ENCODE measurements around the gene SAP25.

SAP25 gene

GRCh38 chr7:100573691-100574361 lies at the start of gene SAP25:
Gene SAP25, minus strand, starts transcription at chr7:100573900. Its CDS starts 158 bp downstream, at chr7:100573742.
- Histone ChIP-seq H3K9me3 (ENCODE audit: control insufficient read depth in 2 of 2, low read length in 2 of 2) (no peaks in the 10 kb centered on the region), H3K27me3 (ENCODE audit: control insufficient read depth in 2 of 2, insufficient read depth in 2 of 2, low read length in 2 of 2) (no peaks in the 10 kb centered on the region), H3K9ac (ENCODE audit: low read depth in 1 of 2, low read length in 2 of 2) (no peak within 1 kb of the TSS), H3K36me3 (ENCODE audit: control insufficient read depth in 2 of 2, insufficient read depth in 2 of 2, low read length in 2 of 2) (peaks cover 31 to 34% of the 10 kb centered on the region in 2 donors), H3K27ac (ENCODE audit: low read depth in 2 of 2, low read length in 2 of 2) (no peak within 1 kb of the TSS), H3K4me1 (ENCODE audit: control insufficient read depth in 2 of 2, insufficient read depth in 2 of 2, low read length in 2 of 2) (peaks cover 14 to 18% of the 10 kb centered on the region in 2 donors), H3K4me3 (ENCODE audit: low read length in 2 of 2) (no peak within 1 kb of the TSS)

GRCh38 chr7:100621554-100621953 lies 47.9 kb upstream of the SAP25 start:
- Histone ChIP-seq H3K27me3 (ENCODE audit: control insufficient read depth in 2 of 2, insufficient read depth in 2 of 2, low read length in 2 of 2) (peaks cover 0 to 3% of the 10 kb centered on the region in 2 donors), H3K36me3 (ENCODE audit: control insufficient read depth in 2 of 2, insufficient read depth in 2 of 2, low read length in 2 of 2) (no peaks in the 10 kb centered on the region), H3K4me3 (ENCODE audit: low read length in 2 of 2) (no peak overlapping the region), H3K9ac (ENCODE audit: low read depth in 1 of 2, low read length in 2 of 2) (no peak overlapping the region), H3K4me1 (ENCODE audit: control insufficient read depth in 2 of 2, insufficient read depth in 2 of 2, low read length in 2 of 2) (no peaks in the 10 kb centered on the region), H3K27ac (ENCODE audit: low read depth in 2 of 2, low read length in 2 of 2) (no peak overlapping the region), H3K9me3 (ENCODE audit: control insufficient read depth in 2 of 2, low read length in 2 of 2) (no peaks in the 10 kb centered on the region)

GRCh38 chr7:100620804-100621203 lies 47.1 kb upstream of the SAP25 start:
- Histone ChIP-seq H3K27ac (ENCODE audit: low read depth in 2 of 2, low read length in 2 of 2) (no peak overlapping the region), H3K27me3 (ENCODE audit: control insufficient read depth in 2 of 2, insufficient read depth in 2 of 2, low read length in 2 of 2) (peaks cover 0 to under 1% of the 10 kb centered on the region in 2 donors), H3K36me3 (ENCODE audit: control insufficient read depth in 2 of 2, insufficient read depth in 2 of 2, low read length in 2 of 2) (no peaks in the 10 kb centered on the region), H3K4me1 (ENCODE audit: control insufficient read depth in 2 of 2, insufficient read depth in 2 of 2, low read length in 2 of 2) (no peaks in the 10 kb centered on the region), H3K4me3 (ENCODE audit: low read length in 2 of 2) (no peak overlapping the region), H3K9ac (ENCODE audit: low read depth in 1 of 2, low read length in 2 of 2) (no peak overlapping the region), H3K9me3 (ENCODE audit: control insufficient read depth in 2 of 2, low read length in 2 of 2) (no peaks in the 10 kb centered on the region)

- H3K27me3 ChIP-seq (ENCODE audit: control insufficient read depth in 2 of 2, insufficient read depth in 2 of 2, low read length in 2 of 2) = no peaks in the 10 kb centered on the region
- no peak overlapping the region for H3K9ac ChIP-seq (ENCODE audit: low read depth in 1 of 2, low read length in 2 of 2)
- H3K4me1 ChIP-seq (ENCODE audit: control insufficient read depth in 2 of 2, insufficient read depth in 2 of 2, low read length in 2 of 2) = no peaks in the 10 kb centered on the region
- no peak overlapping the region for H3K4me3 ChIP-seq (ENCODE audit: low read length in 2 of 2)
- H3K27ac ChIP-seq (ENCODE audit: low read depth in 2 of 2, low read length in 2 of 2) = no peak overlapping the region
- no peaks in the 10 kb centered on the region for H3K9me3 ChIP-seq (ENCODE audit: control insufficient read depth in 2 of 2, low read length in 2 of 2)
- no peaks in the 10 kb centered on the region for H3K36me3 ChIP-seq (ENCODE audit: control insufficient read depth in 2 of 2, insufficient read depth in 2 of 2, low read length in 2 of 2)
Measured at GRCh38 chr7:100620239-100620638, 46.5 kb upstream of the SAP25 start.

- H3K4me1 ChIP-seq (ENCODE audit: control insufficient read depth in 2 of 2, insufficient read depth in 2 of 2, low read length in 2 of 2) = peaks cover 8 to 9% of the 10 kb centered on the region in 2 donors
- H3K27ac ChIP-seq (ENCODE audit: low read depth in 2 of 2, low read length in 2 of 2) = no peak overlapping the region
- no peak overlapping the region for H3K9ac ChIP-seq (ENCODE audit: low read depth in 1 of 2, low read length in 2 of 2)
- no peaks in the 10 kb centered on the region for H3K36me3 ChIP-seq (ENCODE audit: control insufficient read depth in 2 of 2, insufficient read depth in 2 of 2, low read length in 2 of 2)
- no peaks in the 10 kb centered on the region for H3K9me3 ChIP-seq (ENCODE audit: control insufficient read depth in 2 of 2, low read length in 2 of 2)
- no peaks in the 10 kb centered on the region for H3K27me3 ChIP-seq (ENCODE audit: control insufficient read depth in 2 of 2, insufficient read depth in 2 of 2, low read length in 2 of 2)
- no peak overlapping the region for H3K4me3 ChIP-seq (ENCODE audit: low read length in 2 of 2)
Measured at GRCh38 chr7:100614308-100614861, 40.7 kb upstream of the SAP25 start.

GRCh38 chr7:100613412-100614175 lies 39.9 kb upstream of the SAP25 start:
- Histone ChIP-seq H3K27ac (ENCODE audit: low read depth in 2 of 2, low read length in 2 of 2) (no peak overlapping the region), H3K36me3 (ENCODE audit: control insufficient read depth in 2 of 2, insufficient read depth in 2 of 2, low read length in 2 of 2) (no peaks in the 10 kb centered on the region), H3K9ac (ENCODE audit: low read depth in 1 of 2, low read length in 2 of 2) (peak overlapping the region in 1 of 2 donors; percentile 17), H3K4me3 (ENCODE audit: low read length in 2 of 2) (peak overlapping the region; percentile 90 to 91), H3K27me3 (ENCODE audit: control insufficient read depth in 2 of 2, insufficient read depth in 2 of 2, low read length in 2 of 2) (no peaks in the 10 kb centered on the region), H3K4me1 (ENCODE audit: control insufficient read depth in 2 of 2, insufficient read depth in 2 of 2, low read length in 2 of 2) (peaks cover 8 to 9% of the 10 kb centered on the region in 2 donors), H3K9me3 (ENCODE audit: control insufficient read depth in 2 of 2, low read length in 2 of 2) (no peaks in the 10 kb centered on the region)

GRCh38 chr7:100612730-100613390 lies 39.2 kb upstream of the SAP25 start:
- no peaks in the 10 kb centered on the region for H3K9me3 ChIP-seq (ENCODE audit: control insufficient read depth in 2 of 2, low read length in 2 of 2)
- H3K4me3 ChIP-seq (ENCODE audit: low read length in 2 of 2) = peak overlapping the region; percentile 90 to 91
- peak overlapping the region; percentile 65 to 94 for H3K9ac ChIP-seq (ENCODE audit: low read depth in 1 of 2, low read length in 2 of 2)
- no peaks in the 10 kb centered on the region for H3K27me3 ChIP-seq (ENCODE audit: control insufficient read depth in 2 of 2, insufficient read depth in 2 of 2, low read length in 2 of 2)
- peaks cover 8 to 9% of the 10 kb centered on the region in 2 donors for H3K4me1 ChIP-seq (ENCODE audit: control insufficient read depth in 2 of 2, insufficient read depth in 2 of 2, low read length in 2 of 2)
- H3K27ac ChIP-seq (ENCODE audit: low read depth in 2 of 2, low read length in 2 of 2) = peak overlapping the region; percentile 94 to 95
- H3K36me3 ChIP-seq (ENCODE audit: control insufficient read depth in 2 of 2, insufficient read depth in 2 of 2, low read length in 2 of 2) = no peaks in the 10 kb centered on the region

GRCh38 chr7:100611983-100612729 lies 38.5 kb upstream of the SAP25 start, which contains the start of gene MOSPD3:
Gene MOSPD3, plus strand, starts transcription at chr7:100612540. Its CDS starts 252 bp downstream, at chr7:100612792.
- Histone ChIP-seq H3K27me3 (ENCODE audit: control insufficient read depth in 2 of 2, insufficient read depth in 2 of 2, low read length in 2 of 2) (no peaks in the 10 kb centered on the region), H3K4me1 (ENCODE audit: control insufficient read depth in 2 of 2, insufficient read depth in 2 of 2, low read length in 2 of 2) (peaks cover 8 to 9% of the 10 kb centered on the region in 2 donors), H3K9ac (ENCODE audit: low read depth in 1 of 2, low read length in 2 of 2) (peak within 1 kb of the TSS; percentile 94 to 95), H3K9me3 (ENCODE audit: control insufficient read depth in 2 of 2, low read length in 2 of 2) (no peaks in the 10 kb centered on the region), H3K36me3 (ENCODE audit: control insufficient read depth in 2 of 2, insufficient read depth in 2 of 2, low read length in 2 of 2) (no peaks in the 10 kb centered on the region), H3K27ac (ENCODE audit: low read depth in 2 of 2, low read length in 2 of 2) (peak within 1 kb of the TSS; percentile 94 to 95), H3K4me3 (ENCODE audit: low read length in 2 of 2) (peak within 1 kb of the TSS; percentile 90 to 91)

GRCh38 chr7:100609958-100610357 lies 36.3 kb upstream of the SAP25 start:
- H3K9ac ChIP-seq (ENCODE audit: low read depth in 1 of 2, low read length in 2 of 2) = no peak overlapping the region
- H3K4me1 ChIP-seq (ENCODE audit: control insufficient read depth in 2 of 2, insufficient read depth in 2 of 2, low read length in 2 of 2) = peaks cover 12 to 16% of the 10 kb centered on the region in 2 donors
- H3K9me3 ChIP-seq (ENCODE audit: control insufficient read depth in 2 of 2, low read length in 2 of 2) = no peaks in the 10 kb centered on the region
- H3K36me3 ChIP-seq (ENCODE audit: control insufficient read depth in 2 of 2, insufficient read depth in 2 of 2, low read length in 2 of 2) = no peaks in the 10 kb centered on the region
- H3K4me3 ChIP-seq (ENCODE audit: low read length in 2 of 2) = no peak overlapping the region
- no peaks in the 10 kb centered on the region for H3K27me3 ChIP-seq (ENCODE audit: control insufficient read depth in 2 of 2, insufficient read depth in 2 of 2, low read length in 2 of 2)
- no peak overlapping the region for H3K27ac ChIP-seq (ENCODE audit: low read depth in 2 of 2, low read length in 2 of 2)

Data from mucosa of rectum (tissue), 2 donors.